Ascending aorta (tissue), 2 donors: Measurements from ENCODE around the gene RTP5. TPM values are rescaled to one million over a fixed set of nuclear protein-coding genes. Genes with fewer than 3 reads are reported as not detected.
A peak's percentile ranks its signal among the peaks of the same experiment; 100 is the strongest.

Source experiments
- DNase-seq, 2 donors: peaks; one replicate each; pipeline ENCODE4 v3.0.0-alpha.2; 2019; ENCODE audit warnings: low spot score in 2 of 2
- H3K27ac ChIP-seq, 2 donors: fragments of 200-600 bp; sonication (generic); one replicate each; pipeline ENCODE4 v1.5.1; 2016 to 2017; ENCODE audit warnings: mild to moderate bottlenecking in 1 of 2
- H3K27me3 ChIP-seq: fragments of 200-600 bp; sonication (generic); one replicate; pipeline ENCODE4 v1.5.1; 2017
- H3K36me3 ChIP-seq, 2 donors: fragments of 200-600 bp; sonication (generic); one replicate each; pipeline ENCODE4 v1.5.1; 2016
- H3K4me1 ChIP-seq, 2 donors: fragments of 200-600 bp; sonication (generic); one replicate each; pipeline ENCODE4 v1.5.1; 2016 to 2017; ENCODE audit warnings: mild to moderate bottlenecking in 1 of 2
- H3K4me3 ChIP-seq, 2 donors: fragments of 200-600 bp; sonication (generic); one replicate each; pipeline ENCODE4 v1.5.1; 2016 to 2017; ENCODE audit warnings: mild to moderate bottlenecking in 1 of 2
- H3K9me3 ChIP-seq, 2 donors: fragments of 200-600 bp; sonication (generic); one replicate each; pipeline ENCODE4 v1.5.1; 2016
- intact Hi-C: fragments of 100-400 bp; cut with DNase I; formaldehyde crosslinking; loops from one replicate; pipeline ENCODE4 v1.15.1; 2023
- total RNA-seq: library from RNA; depleted of rRNA; stranded (reverse); fragments of >200 nt; gene quantifications from one replicate; pipeline ENCODE4 v1.1.0, GENCODE V29; 2016
- TF ChIP-seq, protein P1 (sequence below), 3 experiments: fragments of 200-600 bp in 2 of 3; fragments of 450-650 bp in 1 of 3; sonication (generic) in 2 of 3; IDR thresholded peaks; one replicate each; pipeline ENCODE4 v1.5.1; 2016 to 2019; ENCODE audit warnings: antibody characterized with exemption in 3 of 3, mild to moderate bottlenecking in 1 of 3, moderate library complexity in 1 of 3

The RTP5 gene
- total RNA-seq, 1 donor from 2014 or later = not detected

- TF ChIP-seq, protein P1, sequence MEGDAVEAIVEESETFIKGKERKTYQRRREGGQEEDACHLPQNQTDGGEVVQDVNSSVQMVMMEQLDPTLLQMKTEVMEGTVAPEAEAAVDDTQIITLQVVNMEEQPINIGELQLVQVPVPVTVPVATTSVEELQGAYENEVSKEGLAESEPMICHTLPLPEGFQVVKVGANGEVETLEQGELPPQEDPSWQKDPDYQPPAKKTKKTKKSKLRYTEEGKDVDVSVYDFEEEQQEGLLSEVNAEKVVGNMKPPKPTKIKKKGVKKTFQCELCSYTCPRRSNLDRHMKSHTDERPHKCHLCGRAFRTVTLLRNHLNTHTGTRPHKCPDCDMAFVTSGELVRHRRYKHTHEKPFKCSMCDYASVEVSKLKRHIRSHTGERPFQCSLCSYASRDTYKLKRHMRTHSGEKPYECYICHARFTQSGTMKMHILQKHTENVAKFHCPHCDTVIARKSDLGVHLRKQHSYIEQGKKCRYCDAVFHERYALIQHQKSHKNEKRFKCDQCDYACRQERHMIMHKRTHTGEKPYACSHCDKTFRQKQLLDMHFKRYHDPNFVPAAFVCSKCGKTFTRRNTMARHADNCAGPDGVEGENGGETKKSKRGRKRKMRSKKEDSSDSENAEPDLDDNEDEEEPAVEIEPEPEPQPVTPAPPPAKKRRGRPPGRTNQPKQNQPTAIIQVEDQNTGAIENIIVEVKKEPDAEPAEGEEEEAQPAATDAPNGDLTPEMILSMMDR (IDR thresholded peaks at IDR 0.05) = no peak
- Histone ChIP-seq H3K4me1 (no peaks in the 10 kb centered on the region), H3K36me3 (no peaks in the 10 kb centered on the region), H3K27me3 (no peaks in the 10 kb centered on the region), H3K9me3 (no peaks in the 10 kb centered on the region), H3K27ac (no peak overlapping the region), H3K4me3 (no peak overlapping the region)
- intact Hi-C loops = no loop called here
- peak in 1 of 2 donors; percentile 53 for DNase-seq
These were observed 30.9 kb downstream of the RTP5 start for GRCh38 chr2:241900251-241901017.

DNA sequence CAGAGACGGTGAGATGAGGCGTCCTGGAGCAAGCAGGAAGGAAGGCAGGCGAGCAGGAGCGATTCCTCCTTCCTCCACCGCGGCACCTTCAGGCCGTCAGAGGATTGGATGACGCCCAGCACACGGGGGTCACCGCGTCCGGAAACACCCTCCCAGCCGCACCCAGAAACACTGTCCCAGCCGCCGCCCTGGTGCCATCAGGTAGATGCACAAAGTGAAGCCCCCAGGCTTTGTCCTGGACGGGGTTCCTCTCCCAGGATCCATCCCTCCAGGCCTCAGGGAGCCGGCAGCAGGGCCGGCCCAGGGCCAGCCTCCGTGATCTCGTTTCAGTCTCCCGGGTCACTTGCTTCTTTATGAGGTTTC is 31.5 kb downstream of the RTP5 start:
- no peak for DNase-seq
- intact Hi-C loops = no loop called here

GRCh38 chr2:241901500-241902351 is 32.2 kb downstream of the RTP5 start:
- peak overlapping the region in 1 of 2 donors; percentile 65 for H3K4me3 ChIP-seq
- intact Hi-C loops = no loop called here
- no peaks in the 10 kb centered on the region for H3K4me1 ChIP-seq
- TF ChIP-seq, protein P1 (IDR thresholded peaks at IDR 0.05) = no peak
- H3K27me3 ChIP-seq = no peaks in the 10 kb centered on the region
- H3K27ac ChIP-seq = no peak overlapping the region
- H3K36me3 ChIP-seq = no peaks in the 10 kb centered on the region
- H3K9me3 ChIP-seq = no peaks in the 10 kb centered on the region
- DNase-seq = peak in 1 of 2 donors; percentile 44

More for the DNA sequence above, 31.5 kb downstream of the RTP5 start:
- Histone ChIP-seq H3K4me3 (no peak overlapping the region), H3K27ac (no peak overlapping the region), H3K27me3 (no peaks in the 10 kb centered on the region), H3K36me3 (no peaks in the 10 kb centered on the region), H3K4me1 (no peaks in the 10 kb centered on the region), H3K9me3 (no peaks in the 10 kb centered on the region)
- TF ChIP-seq, protein P1 (IDR thresholded peaks at IDR 0.05) = no peak

DNA sequence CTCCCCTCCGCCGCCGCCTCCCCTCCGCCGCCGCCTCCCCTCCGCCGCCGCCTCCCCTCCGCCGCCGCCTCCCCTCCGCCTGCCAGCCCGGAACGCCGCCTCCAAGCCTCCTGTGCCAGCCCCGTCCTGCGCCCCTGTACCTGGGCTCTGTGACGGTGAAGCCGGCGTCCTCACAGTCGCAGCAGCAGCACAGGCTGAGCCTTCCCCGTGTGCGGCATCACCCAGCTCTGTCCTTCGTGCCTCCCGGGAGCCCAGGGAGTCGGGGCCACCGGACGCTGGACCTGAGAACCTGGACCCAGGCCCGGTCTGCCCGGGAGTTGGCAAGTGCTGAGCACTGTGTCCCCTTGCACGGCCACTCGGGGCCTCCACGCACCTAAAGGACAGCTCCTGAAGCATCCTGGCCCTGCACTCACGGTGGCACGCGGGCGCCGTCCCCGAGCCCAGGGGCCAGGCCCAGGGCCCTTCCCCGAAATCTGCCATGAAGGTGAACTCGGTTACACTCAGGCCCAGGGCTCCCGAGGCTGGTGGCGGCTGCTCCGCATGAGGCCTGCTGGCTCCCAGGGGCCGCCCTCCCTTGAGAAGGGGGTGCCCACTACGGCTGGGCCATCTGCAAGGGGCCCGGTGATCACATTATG is 32.9 kb downstream of the RTP5 start:
- Histone ChIP-seq H3K9me3 (no peaks in the 10 kb centered on the region), H3K4me3 (peak overlapping the region in 1 of 2 donors; percentile 65), H3K27me3 (no peaks in the 10 kb centered on the region), H3K36me3 (no peaks in the 10 kb centered on the region), H3K27ac (no peak overlapping the region), H3K4me1 (no peaks in the 10 kb centered on the region)
- TF ChIP-seq, protein P1 (IDR thresholded peaks at IDR 0.05) = no peak
- intact Hi-C loops = no loop called here
- peak in 1 of 2 donors; percentile 41 for DNase-seq

DNA sequence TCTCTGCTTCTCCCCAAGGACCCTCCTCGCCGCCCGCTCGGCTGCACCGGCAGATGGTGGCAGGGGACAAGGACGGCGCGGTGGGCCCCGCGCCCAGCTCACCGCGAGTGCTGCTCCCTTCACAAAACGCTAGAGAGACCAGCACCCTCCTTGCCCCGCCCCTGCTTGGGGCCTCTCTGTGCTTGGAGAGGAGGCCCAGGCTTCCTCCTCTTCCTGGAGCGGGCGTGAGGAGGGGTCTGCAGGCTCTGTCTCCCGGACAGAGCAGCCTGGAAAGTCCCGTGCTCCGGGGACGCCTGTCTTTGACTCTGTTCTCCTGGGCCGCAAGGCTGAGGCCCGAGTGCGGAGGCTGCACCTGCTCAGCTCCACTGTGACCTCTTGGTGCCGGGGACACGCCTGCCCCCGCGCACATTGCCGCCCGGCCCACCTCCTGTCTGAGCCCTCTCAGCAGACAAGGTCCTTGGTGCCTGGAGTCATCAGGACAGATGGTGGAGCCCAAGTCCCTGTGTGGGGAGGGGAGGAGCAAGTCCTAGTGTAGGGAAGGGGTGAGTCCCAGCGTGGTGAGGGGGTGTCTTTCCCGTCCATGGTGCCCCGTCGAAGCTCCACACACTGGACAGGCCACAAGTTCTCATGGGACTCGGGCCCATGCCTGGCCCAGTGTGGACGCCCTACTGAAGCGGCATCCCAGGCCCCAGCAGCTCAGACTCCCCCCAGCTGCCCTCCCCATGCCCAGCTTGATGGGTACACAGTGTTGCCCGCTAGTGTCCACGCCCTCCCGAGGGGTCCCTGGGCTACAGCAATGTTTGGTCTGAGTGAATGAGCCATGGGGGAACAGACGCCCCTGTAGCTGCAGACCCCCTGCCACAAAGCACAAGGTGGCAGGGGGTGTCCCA is 33.8 kb downstream of the RTP5 start:
- DNase-seq = peak in 1 of 2 donors; percentile 56
- H3K4me1 ChIP-seq = no peaks in the 10 kb centered on the region
- no peak overlapping the region for H3K27ac ChIP-seq
- no peak overlapping the region for H3K4me3 ChIP-seq
- H3K27me3 ChIP-seq = no peaks in the 10 kb centered on the region
- no peaks in the 10 kb centered on the region for H3K9me3 ChIP-seq
- H3K36me3 ChIP-seq = no peaks in the 10 kb centered on the region
- TF ChIP-seq, protein P1 (IDR thresholded peaks at IDR 0.05) = no peak
- intact Hi-C loops = no loop called here
